HepG2 (cell line): ENCODE results near the gene SLC25A25. TPM values are rescaled to one million over a fixed set of nuclear protein-coding genes. Genes with fewer than 3 reads are reported as not detected.
A peak's percentile ranks its signal among the peaks of the same experiment; 100 is the strongest.

Source experiments
- ATF1 ChIP-seq: IDR thresholded peaks from 2 replicates; pipeline ENCODE4 v1.6.1; 2016; ENCODE audit warnings: mild to moderate bottlenecking, control low read depth
- CREBL2 ChIP-seq: sonication (generic); formaldehyde crosslinking; IDR thresholded peaks from 2 replicates; pipeline ENCODE4 v1.8.1; 2023; ENCODE audit warnings: missing genetic modification reagents, mild to moderate bottlenecking, borderline replicate concordance
- EEA1 ChIP-seq: sonication (generic); formaldehyde crosslinking; IDR thresholded peaks from 2 replicates; pipeline ENCODE4 v1.5.1; 2020; ENCODE audit warnings: mild to moderate bottlenecking, missing genetic modification reagents, borderline replicate concordance
- ELF1 ChIP-seq: sonication (generic); formaldehyde crosslinking; IDR thresholded peaks from 2 replicates; pipeline ENCODE4 v1.4.0; 2020; ENCODE audit warnings: missing genetic modification reagents
- ELF3 ChIP-seq: IDR thresholded peaks from 2 replicates; pipeline ENCODE4 v1.6.1; 2016; ENCODE audit warnings: missing genetic modification reagents, missing compliant biosample characterization
- KDM5B ChIP-seq: sonication (generic); formaldehyde crosslinking; IDR thresholded peaks from 2 replicates; pipeline ENCODE4 v1.4.0; 2020; ENCODE audit warnings: missing genetic modification reagents, mild to moderate bottlenecking, borderline replicate concordance
- MLX ChIP-seq: IDR thresholded peaks from 2 replicates; pipeline ENCODE4 v1.6.1; 2016
- NCOR1 ChIP-seq: fragments of 200-600 bp; sonication (generic); IDR thresholded peaks from 2 replicates; pipeline ENCODE4 v1.7.0; 2017; ENCODE audit warnings: antibody characterized with exemption, low read length, borderline replicate concordance
- NFYB ChIP-seq: sonication (generic); formaldehyde crosslinking; IDR thresholded peaks from 2 replicates; pipeline ENCODE4 v1.4.0; 2020; ENCODE audit warnings: missing genetic modification reagents
- PAXIP1 ChIP-seq: sonication (generic); formaldehyde crosslinking; conservative IDR thresholded peaks from 2 replicates; pipeline ENCODE4 v1.4.0; 2020; ENCODE audit warnings: mild to moderate bottlenecking, missing genetic modification reagents, moderate library complexity
- RXRA ChIP-seq: sonication (generic); formaldehyde crosslinking; IDR thresholded peaks from 2 replicates; pipeline ENCODE4 v1.5.1; 2020; ENCODE audit warnings: missing genetic modification reagents
- SNAPC5 ChIP-seq: sonication (generic); formaldehyde crosslinking; IDR thresholded peaks from 2 replicates; pipeline ENCODE4 v1.8.1; 2023; ENCODE audit warnings: mild to moderate bottlenecking, missing genetic modification reagents, borderline replicate concordance
- UBTF ChIP-seq: sonication (generic); formaldehyde crosslinking; IDR thresholded peaks from 2 replicates; pipeline ENCODE4 v1.4.0; 2020; ENCODE audit warnings: mild to moderate bottlenecking, missing genetic modification reagents
- ZBTB26 ChIP-seq: IDR thresholded peaks from 2 replicates; pipeline ENCODE4 v1.6.1; 2016; ENCODE audit warnings: missing compliant biosample characterization, missing genetic modification reagents, borderline replicate concordance
- ZFP90 ChIP-seq: sonication (generic); formaldehyde crosslinking; IDR thresholded peaks from 2 replicates; pipeline ENCODE4 v1.8.0; 2022; ENCODE audit warnings: missing genetic modification reagents, mild to moderate bottlenecking, inconsistent platforms, borderline replicate concordance
- ZMAT5 ChIP-seq: sonication (generic); formaldehyde crosslinking; IDR thresholded peaks from 2 replicates; pipeline ENCODE4 v1.5.0; 2020; ENCODE audit warnings: mild to moderate bottlenecking, low read depth, missing genetic modification reagents, borderline replicate concordance
- ZNF234 ChIP-seq: sonication (generic); formaldehyde crosslinking; conservative IDR thresholded peaks from 2 replicates; pipeline ENCODE4 v1.5.1; 2020; ENCODE audit warnings: mild to moderate bottlenecking, missing genetic modification reagents
- ZNF550 ChIP-seq: sonication (generic); formaldehyde crosslinking; IDR thresholded peaks from 2 replicates; pipeline ENCODE4 v1.4.0; 2020; ENCODE audit warnings: mild to moderate bottlenecking, missing genetic modification reagents, borderline replicate concordance
- ZNF883 ChIP-seq: sonication (generic); formaldehyde crosslinking; IDR thresholded peaks from 2 replicates; pipeline ENCODE4 v1.5.1; 2020; ENCODE audit warnings: mild to moderate bottlenecking, missing genetic modification reagents; ENCODE audit errors: not compliant biosample characterization
- ZSCAN21 ChIP-seq: sonication (generic); formaldehyde crosslinking; IDR thresholded peaks from 2 replicates; pipeline ENCODE4 v1.8.0; 2022; ENCODE audit warnings: mild to moderate bottlenecking, missing genetic modification reagents, moderate library complexity, borderline replicate concordance
- polyA plus RNA-seq, 8 experiments: library from polyadenylated mRNA; depleted of rRNA in 3 of 8; stranded (reverse) in 7 of 8; unstranded in 1 of 8; fragments of >200 nt; fragmentation: Illumina TruSeq in 4 of 8; extraction: Trizol in 4 of 8; gene quantifications; 2 replicates each; pipeline versions ENCODE4 v1.2.1 to v1.2.3, GENCODE V29; 2011 to 2016; ENCODE audit warnings: low read depth in 4 of 8, missing spikeins in 1 of 8, mixed read lengths in 1 of 8; ENCODE audit not compliant: insufficient read depth in 1 of 8
- total RNA-seq, 5 experiments: library from RNA; depleted of rRNA; stranded (reverse); fragments of >200 nt; fragmentation: Illumina TruSeq; extraction: Trizol; gene quantifications; 2 replicates each; pipeline ENCODE4 v1.2.3, GENCODE V29; 2016; ENCODE audit warnings: low read depth in 1 of 5

Gene SLC25A25
- total and polyA plus RNA-seq, 2 of the 13 experiments (the other 11 are each of a cell fraction or from before 2014, with no cell fraction given), result 10.5 to 24.8 TPM

GRCh38 chr9:128034821-128035652, 33.0 kb upstream of the SLC25A25 start (continued):
- TF ChIP-seq CREBL2 (CRISPR knock-in tag) (no peak), ZNF234 (CRISPR knock-in tag) (no peak), EEA1 (CRISPR knock-in tag) (no peak), RXRA (CRISPR knock-in tag) (peak; percentile 36; the same call in 1 of the 2 replicates), KDM5B (peak; percentile 38; the same call in 1 of the 2 replicates), ATF1 (no peak), UBTF (CRISPR knock-in tag) (no peak; the same call in 1 of the 2 replicates), ZNF883 (no peak), ZBTB26 (CRISPR knock-in tag) (0 out of 2 replicates have a peak, but pooled peaks have one; percentile 17), PAXIP1 (CRISPR knock-in tag) (no peak), NFYB (CRISPR knock-in tag) (no peak), ZMAT5 (CRISPR knock-in tag) (no peak), ZFP90 (no peak), ELF3 (CRISPR knock-in tag) (peak; percentile 54), ZNF550 (CRISPR knock-in tag) (no peak), NCOR1 (no peak), ZSCAN21 (CRISPR knock-in tag) (no peak), MLX (CRISPR knock-in tag) (no peak), ELF1 (CRISPR knock-in tag) (no peak), SNAPC5 (CRISPR knock-in tag) (no peak)
